Stomach smooth muscle (tissue), 2 donors: ENCODE results near the gene ZIC2.
"Not testable (repeated sequence)": the region's sequence is repeated elsewhere in the genome, so short reads cannot be mapped to it uniquely, and the experiment has no call there.

Source experiments
- H3K27ac ChIP-seq: one replicate; pipeline ENCODE4 v1.7.0; 2013; ENCODE audit warnings: mild to moderate bottlenecking, low read length, inconsistent platforms
- H3K27me3 ChIP-seq, 2 donors: one replicate each; pipeline ENCODE4 v1.7.0; 2013; ENCODE audit warnings: low read length in 2 of 2; ENCODE audit not compliant: insufficient read depth in 2 of 2, control insufficient read depth in 1 of 2
- H3K36me3 ChIP-seq, 2 donors: one replicate each; pipeline ENCODE4 v1.7.0; 2013; ENCODE audit warnings: low read length in 2 of 2; ENCODE audit not compliant: control insufficient read depth in 2 of 2, insufficient read depth in 2 of 2
- H3K4me1 ChIP-seq: one replicate; pipeline ENCODE4 v1.7.0; 2013; ENCODE audit warnings: low read length; ENCODE audit not compliant: control insufficient read depth, insufficient read depth
- H3K4me3 ChIP-seq, 2 donors: one replicate each; pipeline ENCODE4 v1.7.0; 2013; ENCODE audit warnings: low read length in 2 of 2
- H3K9ac ChIP-seq, 2 donors: one replicate each; pipeline ENCODE4 v1.7.0; 2013; ENCODE audit warnings: low read length in 2 of 2, mild to moderate bottlenecking in 1 of 2
- H3K9me3 ChIP-seq, 2 donors: one replicate each; pipeline ENCODE4 v1.7.0; 2013; ENCODE audit warnings: low read length in 2 of 2; ENCODE audit not compliant: control insufficient read depth in 2 of 2
- donor health status: healthy.
- donor health status: Pancreatic carcinoma.

Gene ZIC2

DNA sequence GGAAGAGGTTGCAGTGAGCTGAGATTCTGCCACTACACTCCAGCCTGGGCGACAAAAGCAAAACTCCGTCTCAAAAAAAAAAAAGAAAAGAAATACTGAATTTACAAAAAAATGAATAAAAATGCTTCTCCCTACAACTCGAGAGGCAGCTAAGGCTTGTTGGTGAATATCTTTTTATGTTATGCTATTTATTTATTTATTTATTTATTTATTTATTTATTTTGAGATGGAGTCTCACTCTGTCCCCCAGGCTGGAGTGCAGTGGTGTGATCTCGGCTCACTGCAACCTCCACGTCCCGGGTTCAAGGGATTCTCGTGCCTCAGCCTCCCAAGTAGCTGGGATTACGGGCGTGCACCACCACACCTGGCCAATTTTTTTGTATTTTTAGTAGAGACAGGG is 51.1 kb downstream of the ZIC2 start:
- H3K4me1 ChIP-seq, H3K27ac ChIP-seq, H3K36me3 ChIP-seq, H3K4me3 ChIP-seq, H3K9me3 ChIP-seq, H3K9ac ChIP-seq, H3K27me3 ChIP-seq: not testable (repeated sequence)

DNA sequence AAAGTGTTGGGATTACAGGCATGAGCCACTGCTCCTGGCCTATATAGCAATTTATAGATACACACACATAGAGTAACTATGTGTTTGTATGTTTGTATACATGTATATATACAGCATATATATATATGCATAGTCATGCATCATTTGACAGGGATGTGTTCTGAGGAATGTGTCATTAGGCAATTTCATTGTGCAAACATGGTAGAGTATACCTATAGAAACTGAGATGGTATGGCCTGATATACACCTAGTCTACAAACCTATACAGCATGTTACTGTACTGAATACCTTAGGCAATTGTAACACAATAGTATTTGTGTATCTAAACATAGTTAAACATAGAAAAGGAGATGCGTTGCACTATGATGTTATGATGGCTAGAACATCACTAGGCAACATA is 54.4 kb downstream of the ZIC2 start:
- H3K4me1 ChIP-seq: no peaks in the 10 kb centered on the region
- no peaks in the 10 kb centered on the region for H3K9me3 ChIP-seq
- H3K27me3 ChIP-seq: no peaks in the 10 kb centered on the region
- H3K9ac ChIP-seq: no peak overlapping the region
- no peak overlapping the region for H3K4me3 ChIP-seq
- H3K36me3 ChIP-seq: no peaks in the 10 kb centered on the region
- no peak overlapping the region for H3K27ac ChIP-seq
